ENCODE data around the gene LGALSL. TPM values are rescaled to one million over a fixed set of nuclear protein-coding genes. Genes with fewer than 3 reads are reported as not detected.

Gene LGALSL
- total RNA-seq, 1 experiment from 2014 or later: 37.2 TPM

- Mint-ChIP-seq H3K27me3 (ENCODE audit: insufficient read depth, unreplicated experiment) (no peaks in the 10 kb centered on the region), H3K27ac (ENCODE audit: unreplicated experiment) (no peak overlapping the region), H3K36me3 (ENCODE audit: insufficient read depth, unreplicated experiment) (no peaks in the 10 kb centered on the region), H3K9me3 (ENCODE audit: unreplicated experiment) (no peaks in the 10 kb centered on the region), H3K4me1 (ENCODE audit: low read depth, unreplicated experiment) (no peaks in the 10 kb centered on the region), H3K4me3 (ENCODE audit: unreplicated experiment) (no peak overlapping the region)
- CTCF ChIA-PET: no interaction called here
- BruUV-seq (replicated peaks): no TSS peak
- no peaks in the 10 kb centered on the region for H3K36me3 ChIP-seq (ENCODE audit: control insufficient read depth, insufficient read depth, low read length)
- POLR2A ChIA-PET: no interaction called here
- TF ChIP-seq CTCF (IDR thresholded peaks at IDR 0.05; ENCODE audit: insufficient read depth in 1 of 2, low read depth in 1 of 2, low read length in 1 of 2, severe bottlenecking in 1 of 2, unreplicated experiment in 1 of 2): no peak
- no peak for DNase-seq
- peaks cover 5% of the 10 kb centered on the region; the same call in 1 of the 2 replicates for H3K4me1 ChIP-seq
- no peaks in the 10 kb centered on the region for H3K27me3 ChIP-seq (replicated peaks; ENCODE audit: control insufficient read depth, insufficient read depth, low read length)
- H3K9me3 ChIP-seq: no peaks in the 10 kb centered on the region
- H3K4me3 ChIP-seq (ENCODE audit: low read depth, low read length): no peak overlapping the region
- intact Hi-C loops (cut with micrococcal nuclease; ENCODE audit: unreplicated experiment): loop anchor here (1.0 kb wide), 1 partner anchor 9 kb away; no protein-coding TSS in a partner anchor
Observed at GRCh38 chr2:64412671-64413070, 41.3 kb upstream of the LGALSL start.

- no peak overlapping the region for H3K4me3 Mint-ChIP-seq (ENCODE audit: unreplicated experiment)
- Histone ChIP-seq H3K4me3 (ENCODE audit: low read depth, low read length) (no peak overlapping the region), H3K36me3 (ENCODE audit: control insufficient read depth, insufficient read depth, low read length) (no peaks in the 10 kb centered on the region), H3K4me1 (peaks cover 5% of the 10 kb centered on the region; the same call in 1 of the 2 replicates), H3K9me3 (no peaks in the 10 kb centered on the region), H3K27me3 (replicated peaks; ENCODE audit: control insufficient read depth, insufficient read depth, low read length) (no peaks in the 10 kb centered on the region)
- no peak for TF ChIP-seq CTCF (IDR thresholded peaks at IDR 0.05; ENCODE audit: insufficient read depth in 1 of 2, low read depth in 1 of 2, low read length in 1 of 2, severe bottlenecking in 1 of 2, unreplicated experiment in 1 of 2)
- no peaks in the 10 kb centered on the region for H3K9me3 Mint-ChIP-seq (ENCODE audit: unreplicated experiment)
- ChIA-PET POLR2A (no interaction called here), CTCF (no interaction called here)
- H3K36me3 Mint-ChIP-seq (ENCODE audit: insufficient read depth, unreplicated experiment): no peaks in the 10 kb centered on the region
- no TSS peak for BruUV-seq (replicated peaks)
- no peak for DNase-seq
- no peak overlapping the region for H3K27ac Mint-ChIP-seq (ENCODE audit: unreplicated experiment)
- H3K27me3 Mint-ChIP-seq (ENCODE audit: insufficient read depth, unreplicated experiment): no peaks in the 10 kb centered on the region
- no peaks in the 10 kb centered on the region for H3K4me1 Mint-ChIP-seq (ENCODE audit: low read depth, unreplicated experiment)
- intact Hi-C loops (cut with micrococcal nuclease; ENCODE audit: unreplicated experiment): no loop called here
Observed at GRCh38 chr2:64414736-64415435, 39.1 kb upstream of the LGALSL start.

DNA sequence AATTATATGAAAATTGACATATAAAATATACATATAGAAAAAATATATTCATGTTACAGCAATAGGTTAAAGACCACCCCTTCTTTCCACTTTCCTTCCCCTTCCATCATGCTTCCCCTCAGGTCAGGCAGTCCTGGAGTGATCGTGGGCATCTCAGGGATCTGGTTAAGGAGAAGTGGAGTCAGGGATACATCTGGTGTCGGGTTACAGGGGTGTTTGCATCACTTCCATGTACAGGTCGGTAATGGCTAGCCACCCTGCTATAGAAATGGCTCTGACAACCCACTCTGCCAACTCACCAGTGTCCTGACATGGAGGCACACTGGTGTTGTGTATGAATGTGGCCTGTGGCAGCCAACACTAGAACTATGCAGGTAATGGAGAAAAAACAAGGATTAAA, 36.3 kb upstream of the LGALSL start:
- Histone ChIP-seq H3K27me3 (replicated peaks; ENCODE audit: control insufficient read depth, insufficient read depth, low read length) (no peaks in the 10 kb centered on the region), H3K4me3 (ENCODE audit: low read depth, low read length) (no peak overlapping the region), H3K36me3 (ENCODE audit: control insufficient read depth, insufficient read depth, low read length) (no peaks in the 10 kb centered on the region), H3K9me3 (no peaks in the 10 kb centered on the region), H3K4me1 (peaks cover 5% of the 10 kb centered on the region; the same call in 1 of the 2 replicates)
- no peak for DNase-seq
- Mint-ChIP-seq H3K36me3 (ENCODE audit: insufficient read depth, unreplicated experiment) (no peaks in the 10 kb centered on the region), H3K27me3 (ENCODE audit: insufficient read depth, unreplicated experiment) (no peaks in the 10 kb centered on the region), H3K4me3 (ENCODE audit: unreplicated experiment) (no peak overlapping the region), H3K4me1 (ENCODE audit: low read depth, unreplicated experiment) (no peaks in the 10 kb centered on the region), H3K9me3 (ENCODE audit: unreplicated experiment) (no peaks in the 10 kb centered on the region), H3K27ac (ENCODE audit: unreplicated experiment) (no peak overlapping the region)
- CTCF ChIA-PET: no interaction called here
- intact Hi-C loops (cut with micrococcal nuclease; ENCODE audit: unreplicated experiment): no loop called here
- no TSS peak for BruUV-seq (replicated peaks)
- TF ChIP-seq CTCF (IDR thresholded peaks at IDR 0.05; ENCODE audit: insufficient read depth in 1 of 2, low read depth in 1 of 2, low read length in 1 of 2, severe bottlenecking in 1 of 2, unreplicated experiment in 1 of 2): no peak
- POLR2A ChIA-PET: no interaction called here

All from Caco-2 (cell line).